Keratinocyte (primary cell): ENCODE data around the gene RHEB. TPM values are rescaled to one million over a fixed set of nuclear protein-coding genes. Genes with fewer than 3 reads are reported as not detected.

ENCODE experiments used
- DNase-seq: peaks from one replicate; pipeline ENCODE4 v3.0.0-alpha.2; 2011; ENCODE audit warnings: low read depth, missing footprints, low spot score
- FAIRE-seq: peaks from 2 replicates; lab custom pipeline; 2011; peaks lifted over from hg19 to GRCh38; lab: Jason Lieb, UNC
- H2AFZ ChIP-seq: 2 replicates; pipeline ENCODE4 v1.6.0; 2012; ENCODE audit warnings: low read length, control low read depth, inconsistent platforms; ENCODE audit not compliant: control insufficient read depth
- H3K27ac ChIP-seq: 2 replicates; pipeline ENCODE4 v1.5.1; 2011; ENCODE audit warnings: low read length; ENCODE audit not compliant: control insufficient read depth, insufficient read depth
- H3K27me3 ChIP-seq: 3 replicates; pipeline ENCODE4 v1.6.0; 2011; ENCODE audit warnings: low read length; ENCODE audit not compliant: control insufficient read depth, insufficient read depth; ENCODE audit errors: extremely low read depth
- H3K36me3 ChIP-seq, 2 experiments: 2 replicates in 1 of 2; 3 replicates in 1 of 2; pipeline ENCODE4 v1.5.1; 2011; ENCODE audit warnings: low read length in 2 of 2, mild to moderate bottlenecking in 1 of 2; ENCODE audit not compliant: control insufficient read depth in 2 of 2, insufficient read depth in 2 of 2; ENCODE audit errors: extremely low read depth in 1 of 2
- H3K4me1 ChIP-seq: 3 replicates; pipeline ENCODE4 v1.5.1; 2011; ENCODE audit warnings: low read length; ENCODE audit not compliant: control insufficient read depth, insufficient read depth; ENCODE audit errors: extremely low read depth
- H3K4me2 ChIP-seq: 3 replicates; pipeline ENCODE4 v1.6.0; 2011; ENCODE audit warnings: low read depth, low read length; ENCODE audit not compliant: control insufficient read depth, insufficient read depth; ENCODE audit errors: extremely low read depth
- H3K4me3 ChIP-seq, 3 experiments: fragments of 200-600 bp in 1 of 3; sonication (generic) in 1 of 3; 2 replicates in 2 of 3; 3 replicates in 1 of 3; pipeline ENCODE4 v1.5.1; 2011 to 2016; ENCODE audit warnings: low read length in 3 of 3, mild to moderate bottlenecking in 3 of 3, control low read depth in 2 of 3, inconsistent platforms in 1 of 3, low read depth in 1 of 3, mixed read lengths in 1 of 3, mixed run types in 1 of 3, moderate library complexity in 1 of 3; ENCODE audit not compliant: control insufficient read depth in 2 of 3, insufficient read depth in 2 of 3; ENCODE audit errors: extremely low read depth in 1 of 3
- H3K79me2 ChIP-seq: 2 replicates; pipeline ENCODE4 v1.6.0; 2012; ENCODE audit warnings: low read length; ENCODE audit not compliant: control insufficient read depth, insufficient read depth
- H3K9ac ChIP-seq: 3 replicates; pipeline ENCODE4 v1.6.0; 2011; ENCODE audit warnings: low read length; ENCODE audit not compliant: control insufficient read depth, insufficient read depth; ENCODE audit errors: extremely low read depth
- H3K9me1 ChIP-seq: 3 replicates; pipeline ENCODE4 v1.6.0; 2011; ENCODE audit warnings: low read length; ENCODE audit not compliant: control insufficient read depth, insufficient read depth; ENCODE audit errors: extremely low read depth
- H3K9me3 ChIP-seq: 2 replicates; pipeline ENCODE4 v1.5.1; 2012; ENCODE audit warnings: low read depth, low read length; ENCODE audit not compliant: control insufficient read depth
- H4K20me1 ChIP-seq: 3 replicates; pipeline ENCODE4 v1.6.0; 2011; ENCODE audit warnings: low read length; ENCODE audit not compliant: control insufficient read depth, insufficient read depth; ENCODE audit errors: extremely low read depth
- CTCF ChIP-seq, 3 experiments: IDR thresholded peaks in 1 of 3; conservative IDR thresholded peaks in 1 of 3; optimal IDR thresholded peaks in 1 of 3; 2 replicates in 2 of 3; 3 replicates in 1 of 3; pipeline versions ENCODE3 to v1.5.1; 2011; ENCODE audit warnings: low read length in 3 of 3, mild to moderate bottlenecking in 3 of 3, moderate library complexity in 2 of 3, control low read depth in 1 of 3, inconsistent platforms in 1 of 3; ENCODE audit not compliant: insufficient read depth in 2 of 3; ENCODE audit errors: extremely low read depth in 1 of 3
- EZH2 ChIP-seq: IDR thresholded peaks from one replicate; pipeline ENCODE4 v1.6.1; 2012; ENCODE audit warnings: inconsistent platforms, mild to moderate bottlenecking, low read length, moderate library complexity
- dilution Hi-C: fragments of 300-500 bp; cut with MboI; formaldehyde crosslinking; loops from one replicate; pipeline ENCODE4 v1.7.0; 2020; ENCODE audit warnings: low sequenced_read_pairs; ENCODE audit not compliant: extremely low pct_ligation_motif_present
- polyA plus RNA-seq, 5 experiments: library from polyadenylated mRNA; depleted of rRNA in 3 of 5; stranded (reverse) in 3 of 5; stranded (forward) in 1 of 5; unstranded in 1 of 5; fragments of >200 nt; gene quantifications; 1 replicate in 1 of 5; 2 replicates in 3 of 5; 3 replicates in 1 of 5; pipeline versions ENCODE4 v1.2.1 to v1.2.3, GENCODE V29; 2011 to 2012; ENCODE audit warnings: missing spikeins in 2 of 5, low read depth in 1 of 5, low replicate concordance in 1 of 5

RHEB gene
- polyA plus RNA-seq, 1 donor (not counting 4 experiments of a cell fraction or from before 2014, with no cell fraction given) = 138 TPM

GRCh38 chr7:151483711-151483983, 36.0 kb downstream of the RHEB start:
- DNase-seq (no peak), FAIRE-seq (no peak)
- H3K9me1 ChIP-seq = no peaks in the 10 kb centered on the region
- dilution Hi-C loops = no loop called here
- no peak overlapping the region for H2AFZ ChIP-seq
- peaks cover 11 to 28% of the 10 kb centered on the region in 2 experiments for H3K36me3 ChIP-seq
- H3K9ac ChIP-seq = no peak overlapping the region
- H4K20me1 ChIP-seq = no peaks in the 10 kb centered on the region
- no peak overlapping the region for H3K4me2 ChIP-seq
- no peaks in the 10 kb centered on the region for H3K27me3 ChIP-seq
- H3K27ac ChIP-seq = no peak overlapping the region
- no peaks in the 10 kb centered on the region for H3K9me3 ChIP-seq
- TF ChIP-seq EZH2 (no peak), CTCF (optimal IDR thresholded peaks at IDR 0.05 in 1 of 3, IDR thresholded peaks at IDR 0.05 in 1 of 3, conservative IDR thresholded peaks at IDR 0.05 in 1 of 3; ENCODE audit: extremely low read depth in 1 of 3, insufficient read depth in 2 of 3, low read length in 3 of 3) (no peak)
- peaks cover 18% of the 10 kb centered on the region for H3K4me1 ChIP-seq
- no peak overlapping the region for H3K4me3 ChIP-seq
- H3K79me2 ChIP-seq = peaks cover 69% of the 10 kb centered on the region

GRCh38 chr7:151482883-151483710, 36.6 kb downstream of the RHEB start:
- Histone ChIP-seq H3K36me3 (peaks cover 13 to 28% of the 10 kb centered on the region in 2 experiments), H3K79me2 (peaks cover 73% of the 10 kb centered on the region), H3K9me1 (no peaks in the 10 kb centered on the region), H3K4me2 (no peak overlapping the region), H4K20me1 (no peaks in the 10 kb centered on the region), H3K9me3 (no peaks in the 10 kb centered on the region), H3K9ac (no peak overlapping the region), H3K4me3 (no peak overlapping the region), H3K27me3 (no peaks in the 10 kb centered on the region), H3K4me1 (peaks cover 18% of the 10 kb centered on the region), H2AFZ (no peak overlapping the region), H3K27ac (no peak overlapping the region)
- DNase-seq (no peak), FAIRE-seq (no peak)
- TF ChIP-seq EZH2 = no peak
- TF ChIP-seq CTCF (optimal IDR thresholded peaks at IDR 0.05 in 1 of 3, IDR thresholded peaks at IDR 0.05 in 1 of 3, conservative IDR thresholded peaks at IDR 0.05 in 1 of 3; ENCODE audit: extremely low read depth in 1 of 3, insufficient read depth in 2 of 3, low read length in 3 of 3) = no peak
- dilution Hi-C loops = no loop called here
